CD4-positive, alpha-beta T cell treated with Interferon alpha-2 for 1 hour (primary cell): ENCODE data around the gene FNDC11.
A peak's percentile ranks its signal among the peaks of the same experiment; 100 is the strongest.

Experiments used
- DNase-seq, 2 donors: peaks; one replicate each; pipeline ENCODE4 v3.0.0-alpha.2; 2020 to 2022

Gene FNDC11

DNA sequence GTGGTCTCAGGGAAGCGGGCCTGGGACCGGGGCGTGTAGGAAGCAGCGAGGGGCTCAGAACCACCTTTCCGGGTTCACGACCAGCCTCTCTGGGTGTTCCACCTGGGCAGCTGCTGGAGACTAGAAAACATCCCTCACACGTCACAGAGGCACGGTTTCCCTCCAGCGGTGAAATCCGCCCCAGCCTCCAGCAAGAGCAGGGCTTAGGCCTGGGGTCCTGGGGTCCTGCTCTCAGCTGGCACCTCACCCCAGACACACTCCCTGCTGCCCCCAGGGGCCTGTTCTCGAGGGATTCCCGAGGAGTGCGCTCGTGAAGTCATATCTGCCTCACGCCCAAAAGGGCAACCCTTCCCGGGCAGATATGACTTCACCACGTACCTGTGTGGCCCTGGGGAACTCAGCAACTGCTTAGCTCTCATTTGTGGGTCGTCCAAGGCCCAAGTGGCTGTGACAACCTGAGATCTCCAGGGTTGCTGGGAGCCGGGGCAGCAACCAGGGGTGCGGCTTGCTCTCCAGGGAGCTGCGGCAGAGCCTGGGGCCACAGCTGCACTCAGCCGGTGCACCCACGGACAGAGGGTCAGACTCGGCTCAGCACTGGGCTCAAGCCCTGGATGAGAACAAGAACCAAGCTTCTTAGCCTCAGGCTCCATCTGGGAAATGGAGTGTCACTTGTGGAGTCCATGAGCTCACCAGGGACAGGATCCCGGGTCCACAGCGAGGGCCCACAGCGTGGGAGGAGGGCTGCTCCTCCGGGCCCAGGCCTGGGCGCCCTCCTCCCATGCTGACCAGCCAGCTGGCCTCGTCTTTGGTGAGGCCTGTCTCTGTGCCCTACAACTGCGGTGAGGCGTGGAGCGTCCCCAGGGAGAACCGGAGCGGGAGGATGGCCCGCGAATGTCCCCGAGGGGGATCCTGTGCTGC, 661 bp downstream of the FNDC11 start:
- peak in 1 of 2 donors; percentile 41 for DNase-seq

DNA sequence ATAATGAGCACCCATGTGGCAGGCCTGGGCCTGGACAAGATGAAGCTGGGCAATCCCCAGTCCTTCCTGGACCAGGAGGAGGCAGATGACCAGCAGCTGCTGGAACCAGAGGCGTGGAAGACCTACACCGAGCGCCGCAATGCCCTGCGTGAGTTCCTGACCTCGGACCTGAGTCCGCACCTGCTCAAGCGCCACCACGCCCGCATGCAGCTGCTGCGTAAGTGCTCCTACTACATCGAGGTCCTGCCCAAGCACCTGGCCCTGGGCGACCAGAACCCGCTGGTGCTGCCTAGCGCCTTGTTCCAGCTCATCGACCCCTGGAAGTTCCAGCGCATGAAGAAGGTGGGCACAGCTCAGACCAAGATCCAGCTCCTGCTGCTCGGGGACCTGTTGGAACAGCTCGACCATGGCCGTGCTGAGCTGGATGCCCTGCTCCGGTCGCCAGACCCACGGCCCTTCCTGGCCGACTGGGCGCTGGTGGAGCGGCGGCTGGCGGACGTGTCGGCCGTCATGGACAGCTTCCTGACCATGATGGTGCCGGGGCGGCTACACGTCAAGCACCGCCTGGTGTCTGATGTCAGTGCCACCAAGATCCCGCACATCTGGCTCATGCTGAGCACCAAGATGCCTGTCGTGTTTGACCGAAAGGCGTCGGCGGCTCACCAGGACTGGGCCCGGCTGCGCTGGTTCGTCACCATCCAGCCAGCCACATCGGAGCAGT, 1.9 kb downstream of the FNDC11 start:
- DNase-seq, result no peak

DNA sequence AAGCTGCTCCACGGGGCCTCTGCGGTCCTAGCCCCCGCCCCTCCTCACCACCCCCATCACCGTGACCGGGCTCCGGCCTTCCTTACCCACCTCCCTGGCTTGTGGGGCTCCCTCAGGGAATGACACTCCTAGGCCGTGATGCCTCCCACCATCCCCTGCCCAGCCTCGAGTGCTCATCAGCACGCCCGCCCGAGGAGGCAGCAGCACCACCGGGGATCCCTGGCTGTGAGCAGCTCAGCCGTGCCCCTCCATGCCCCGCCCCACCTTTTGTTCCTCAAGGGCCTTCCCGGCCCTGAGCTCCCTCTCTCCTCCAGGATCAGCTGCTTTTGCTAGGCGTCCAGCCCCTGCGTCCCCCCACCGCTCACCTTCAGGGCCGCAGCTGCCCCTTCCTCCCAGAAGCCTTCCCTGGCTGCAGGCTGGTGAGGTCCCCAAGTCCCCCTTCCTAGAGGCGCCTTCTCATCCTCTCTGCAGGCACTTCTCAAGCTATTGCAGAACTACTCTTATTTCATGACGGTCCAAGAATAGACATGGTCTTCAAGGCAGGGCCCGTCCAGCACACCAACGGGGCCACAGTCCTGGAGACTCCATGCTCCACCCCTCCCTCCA, 3.0 kb downstream of the FNDC11 start:
- no peak for DNase-seq

DNA sequence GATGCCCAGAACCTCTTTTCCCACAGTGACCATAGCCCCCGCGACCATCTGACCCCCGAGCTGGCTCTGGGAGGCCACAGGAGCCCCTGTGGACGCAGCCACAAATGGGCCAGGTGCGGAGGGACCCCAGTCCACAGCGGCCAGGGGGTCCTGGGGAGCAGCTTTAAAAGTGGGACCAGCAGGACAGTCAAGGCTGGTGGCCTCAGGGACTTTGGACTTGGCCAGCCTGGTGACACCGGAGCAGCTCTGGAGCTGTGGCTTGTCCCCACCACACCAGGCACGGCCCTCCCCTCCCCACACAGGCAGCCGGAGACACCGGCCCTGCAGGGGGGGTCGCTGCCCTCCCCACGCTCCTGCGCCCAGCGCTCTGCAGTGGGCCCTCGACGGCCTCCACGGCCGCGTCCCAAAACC, 3.5 kb downstream of the FNDC11 start:
- DNase-seq, result no peak

DNA sequence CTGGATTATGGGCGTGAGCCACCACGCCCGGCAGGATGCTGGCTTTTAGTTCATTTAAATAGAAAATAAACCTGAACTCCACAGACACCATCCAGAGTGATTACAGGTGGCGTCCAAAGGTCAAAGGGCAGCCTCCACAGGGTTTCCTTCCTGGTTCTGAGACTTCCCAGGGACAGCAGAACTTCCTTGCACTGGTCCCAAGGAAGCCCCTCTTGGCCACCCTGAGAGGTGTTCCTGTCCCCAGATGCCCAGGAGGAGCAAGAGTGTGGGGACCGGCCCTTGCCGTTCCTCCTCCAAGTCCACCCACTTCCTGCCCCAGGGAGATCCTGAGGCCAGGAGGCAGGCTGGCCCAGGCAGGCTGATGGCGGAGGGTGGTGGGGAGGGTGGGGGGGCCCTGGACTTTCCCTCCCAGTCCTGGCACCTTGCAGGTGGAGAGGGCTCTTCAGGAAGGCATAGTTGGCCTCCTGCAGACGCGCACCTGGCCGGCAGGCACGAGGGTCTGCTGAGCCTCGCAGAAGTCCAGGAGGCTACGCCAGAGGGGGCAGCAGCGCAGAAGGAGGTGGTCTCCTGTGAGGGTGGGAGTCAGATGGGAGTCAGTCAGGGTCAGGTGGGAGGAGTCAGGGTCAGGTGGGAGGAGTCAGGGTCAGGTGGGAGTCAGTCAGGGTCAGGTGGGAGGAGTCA, 5.0 kb downstream of the FNDC11 start:
- no peak for DNase-seq

DNA sequence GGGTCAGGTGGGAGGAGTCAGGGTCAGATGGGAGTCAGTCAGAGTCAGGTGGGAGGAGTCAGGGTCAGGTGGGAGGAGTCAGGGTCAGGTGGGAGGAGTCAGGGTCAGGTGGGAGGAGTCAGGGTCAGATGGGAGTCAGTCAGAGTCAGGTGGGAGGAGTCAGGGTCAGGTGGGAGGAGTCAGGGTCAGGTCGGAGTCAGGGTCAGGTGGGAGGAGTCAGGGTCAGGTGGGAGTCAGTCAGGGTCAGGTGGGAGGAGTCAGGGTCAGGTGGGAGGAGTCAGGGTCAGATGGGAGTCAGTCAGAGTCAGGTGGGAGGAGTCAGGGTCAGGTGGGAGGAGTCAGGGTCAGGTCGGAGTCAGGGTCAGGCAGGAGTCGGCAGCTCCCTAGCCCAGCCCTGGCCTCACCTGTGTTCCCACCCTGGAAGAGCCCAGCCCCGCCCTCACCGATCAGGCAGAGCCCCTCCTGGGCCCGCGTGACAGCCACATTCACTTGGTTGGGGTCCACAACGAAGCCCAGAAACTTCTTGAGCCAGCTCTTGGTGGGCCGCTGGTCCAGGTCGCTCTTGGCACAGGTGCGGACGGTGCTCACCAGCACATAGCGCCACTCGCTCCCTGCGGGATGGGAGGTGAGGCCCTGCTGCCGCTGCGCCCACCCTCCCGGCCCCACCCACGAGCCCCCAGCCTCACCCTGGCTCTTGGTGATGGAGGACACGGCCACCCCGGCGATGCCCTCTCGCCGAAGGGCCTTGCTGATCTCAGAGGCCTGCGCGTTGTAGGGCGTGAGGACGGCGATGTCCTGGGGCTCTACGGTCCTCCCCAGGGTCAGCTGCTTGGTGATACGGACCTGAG, 5.8 kb downstream of the FNDC11 start:
- DNase-seq, result peak; percentile 70 to 74

DNA sequence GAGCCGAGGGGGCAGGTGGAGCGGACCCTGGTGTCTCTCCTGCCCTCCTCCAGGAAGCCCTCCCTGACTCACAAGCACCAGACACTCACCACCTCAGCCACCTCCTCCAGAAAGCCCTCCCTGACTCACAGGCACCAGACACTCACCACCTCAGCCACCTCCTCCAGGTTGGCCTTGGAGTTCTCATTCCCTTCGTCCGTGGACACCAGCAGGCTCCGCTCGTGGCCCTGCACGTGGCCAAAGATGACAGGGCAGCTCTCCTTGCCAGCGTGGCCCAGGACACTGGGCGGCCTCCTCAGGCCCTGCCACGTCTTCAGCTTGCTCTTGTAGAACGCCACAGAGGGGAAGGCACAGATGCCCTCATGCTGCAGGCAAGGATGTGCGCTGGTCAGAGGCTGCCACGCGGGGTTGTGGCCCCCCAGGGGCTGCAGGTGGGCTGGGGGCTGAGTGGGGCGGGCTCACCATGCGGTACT, 6.4 kb downstream of the FNDC11 start:
- DNase-seq, result no peak

DNA sequence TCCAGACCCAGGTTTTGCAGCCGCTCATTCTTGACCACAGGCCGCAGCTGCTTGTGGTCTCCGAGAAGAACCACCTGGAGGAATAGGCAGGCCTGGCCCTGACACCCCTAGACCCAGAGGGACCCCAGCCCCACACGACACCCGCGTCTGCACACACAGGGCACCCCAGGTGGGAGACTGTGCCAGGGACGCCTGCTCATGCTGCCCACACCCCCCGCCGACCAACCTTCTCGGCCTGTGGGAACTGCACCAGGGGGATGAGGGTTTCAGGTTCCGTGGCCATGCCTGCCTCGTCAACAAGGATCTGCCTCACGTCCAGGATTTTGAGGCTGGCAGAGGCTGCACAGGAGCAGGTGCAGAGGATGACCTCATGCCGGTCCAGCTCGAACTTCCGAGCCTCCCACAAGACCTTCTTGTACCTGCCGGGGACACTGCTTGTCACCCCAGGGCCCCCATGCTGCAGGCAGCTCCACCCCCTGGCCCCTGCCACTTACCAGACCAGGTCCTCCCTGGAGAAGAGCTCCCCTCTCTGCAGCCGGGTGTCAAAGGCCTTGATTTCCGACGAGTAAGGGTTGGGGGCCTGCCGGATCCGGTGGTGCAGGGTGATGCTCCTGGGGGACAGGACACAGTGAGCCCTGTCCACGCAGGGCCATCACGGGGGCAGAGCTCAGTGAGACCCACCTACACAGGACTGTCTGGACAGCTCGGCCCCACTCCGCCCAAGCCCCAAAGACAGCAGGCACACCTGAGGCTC, 7.1 kb downstream of the FNDC11 start:
- DNase-seq, result no peak

DNA sequence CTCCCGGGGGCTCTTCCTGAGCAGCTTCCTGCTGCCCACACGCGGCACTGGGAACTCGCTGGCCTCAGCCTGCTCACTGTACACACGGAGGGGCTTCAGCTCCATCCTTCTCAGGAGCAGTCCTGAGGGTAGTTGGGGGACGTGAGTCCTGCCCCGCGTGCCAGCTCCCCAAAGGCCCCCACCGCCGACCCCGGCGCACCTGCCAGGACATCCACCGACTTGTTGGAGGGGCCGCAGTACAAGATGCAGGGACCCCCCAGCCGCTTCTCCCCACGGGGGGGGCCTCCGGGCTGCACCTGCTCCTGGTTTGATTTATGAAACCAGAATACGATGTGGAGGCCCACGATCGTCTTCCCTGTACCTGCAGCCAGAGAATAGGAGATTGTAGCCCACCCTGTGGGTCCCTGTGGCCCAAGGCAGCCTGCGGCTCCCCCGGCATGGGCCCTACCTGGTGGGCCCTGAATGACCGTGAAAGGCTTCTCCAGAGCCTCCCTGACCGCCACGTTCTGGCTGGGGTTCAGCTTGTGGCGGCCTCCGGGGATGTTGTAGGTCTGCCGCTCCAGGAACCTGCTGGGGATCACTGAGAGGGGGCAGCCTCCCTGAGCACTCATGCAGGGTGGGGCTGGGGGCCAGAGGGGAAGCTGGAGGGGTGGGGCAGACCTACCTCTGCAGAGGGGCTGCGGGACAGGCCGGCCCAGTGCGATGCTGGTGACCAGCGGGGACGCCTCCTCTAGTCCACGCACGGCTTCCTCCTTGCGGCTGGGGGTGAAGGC, 7.9 kb downstream of the FNDC11 start:
- DNase-seq, result no peak

DNA sequence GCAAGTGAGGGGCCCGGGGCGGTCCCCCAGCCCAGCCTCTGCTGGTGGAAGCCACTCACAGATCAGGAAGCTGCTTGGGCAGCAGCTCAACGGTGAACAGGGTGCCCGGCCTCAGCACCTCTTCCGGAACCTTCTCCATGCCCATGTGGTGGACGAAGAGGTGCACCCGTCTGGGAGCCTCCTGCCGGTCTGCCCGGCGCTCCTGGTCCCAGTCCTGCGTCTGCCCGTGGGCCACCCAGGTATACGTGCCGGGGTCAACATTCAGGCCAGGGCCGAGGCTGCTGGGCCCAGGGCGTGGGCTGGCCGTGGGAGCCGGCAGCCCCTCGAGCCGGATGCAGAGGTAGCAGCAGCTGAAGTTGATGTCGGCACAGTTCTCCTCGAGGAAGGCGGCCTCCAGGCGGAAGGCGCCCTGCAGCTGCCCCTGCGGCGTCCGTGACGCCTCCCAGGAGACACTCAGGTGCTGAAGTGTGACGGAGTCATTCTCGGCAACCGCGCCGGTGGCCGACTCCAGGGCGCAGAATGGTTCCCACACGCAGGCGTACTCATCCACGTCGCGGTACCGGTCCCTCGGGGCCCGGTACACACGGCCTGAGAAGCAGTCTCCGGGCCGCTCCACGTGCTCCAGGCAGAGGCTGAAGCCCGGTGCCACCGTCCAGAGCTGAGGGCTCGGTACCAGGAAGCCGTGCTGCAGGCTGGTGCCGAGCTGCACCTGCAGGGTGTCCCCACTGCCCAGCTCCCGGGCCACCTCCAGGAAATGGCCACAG, 8.7 kb downstream of the FNDC11 start:
- DNase-seq, result no peak

DNA sequence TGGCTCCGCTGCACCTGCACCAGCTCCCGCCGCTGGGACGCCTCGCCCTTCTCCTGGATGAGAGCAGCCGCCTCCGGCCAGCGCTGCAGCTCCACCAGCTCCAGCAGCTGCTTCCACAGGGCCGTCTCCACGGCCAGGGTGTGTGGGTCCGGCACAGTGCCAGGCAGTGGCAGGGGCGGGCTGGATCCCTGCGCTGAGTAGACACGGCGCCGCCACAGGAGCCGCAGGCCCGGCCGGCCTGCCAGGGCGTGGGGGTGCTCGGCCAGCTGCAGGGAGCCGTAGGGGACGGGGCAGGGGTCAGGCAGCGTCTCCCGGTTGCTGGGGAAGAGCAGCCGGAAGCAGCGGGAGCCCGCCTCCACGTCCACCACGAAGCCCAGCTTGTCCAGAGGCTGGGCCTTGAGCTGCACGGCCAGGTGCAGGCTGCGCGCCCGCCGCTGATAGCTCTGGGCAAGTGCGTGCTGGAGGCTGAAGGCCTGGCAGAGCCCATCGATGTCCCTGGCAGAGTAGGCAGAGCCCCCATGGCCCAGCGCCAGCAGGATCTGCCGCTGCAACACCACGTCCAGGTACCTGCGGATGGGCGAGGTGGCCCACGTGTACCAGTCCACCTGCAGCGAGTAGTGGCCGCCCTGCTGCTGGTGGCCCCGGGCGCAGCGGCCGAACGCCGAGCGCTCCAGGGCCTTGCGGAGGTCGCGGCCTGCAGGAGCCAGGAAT, 9.4 kb downstream of the FNDC11 start:
- DNase-seq, result no peak

DNA sequence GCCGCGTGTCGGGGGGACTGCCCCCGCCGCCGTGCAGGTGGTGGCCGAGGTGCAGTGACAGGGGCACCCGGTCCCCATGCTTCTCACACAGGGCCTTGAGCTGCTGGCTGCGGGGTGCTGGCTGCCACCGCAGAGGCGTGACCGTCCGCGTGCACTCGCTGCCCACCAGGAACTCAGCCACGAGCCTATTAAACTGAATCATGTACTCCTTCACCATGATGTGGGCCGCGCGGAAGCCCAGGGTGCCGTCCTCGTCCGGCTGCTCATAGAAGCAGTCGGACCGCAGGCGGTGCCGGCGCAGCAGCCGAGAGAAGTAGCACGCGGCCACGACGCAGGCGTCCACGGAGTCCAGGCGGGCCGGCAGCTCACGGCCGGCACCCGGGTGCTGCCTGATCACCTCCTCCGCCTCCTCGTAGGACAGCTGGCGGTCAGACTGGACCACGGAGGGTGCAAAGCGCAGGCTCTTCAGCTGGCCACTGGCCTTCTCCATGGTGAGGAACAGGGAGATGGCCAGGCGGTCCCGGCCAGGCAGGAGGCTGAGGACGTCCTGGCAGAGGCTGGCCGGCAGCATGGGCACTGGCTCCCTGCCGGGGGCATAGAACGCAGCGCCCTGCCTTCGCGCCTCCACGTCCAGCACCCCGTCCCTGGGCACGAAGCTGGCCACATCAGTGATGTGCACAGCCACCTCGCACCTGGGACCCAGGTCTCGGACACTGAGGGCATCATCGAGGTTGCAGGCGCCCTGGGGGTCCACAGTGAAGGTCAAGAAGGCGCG, 10.3 kb downstream of the FNDC11 start:
- no peak for DNase-seq

DNA sequence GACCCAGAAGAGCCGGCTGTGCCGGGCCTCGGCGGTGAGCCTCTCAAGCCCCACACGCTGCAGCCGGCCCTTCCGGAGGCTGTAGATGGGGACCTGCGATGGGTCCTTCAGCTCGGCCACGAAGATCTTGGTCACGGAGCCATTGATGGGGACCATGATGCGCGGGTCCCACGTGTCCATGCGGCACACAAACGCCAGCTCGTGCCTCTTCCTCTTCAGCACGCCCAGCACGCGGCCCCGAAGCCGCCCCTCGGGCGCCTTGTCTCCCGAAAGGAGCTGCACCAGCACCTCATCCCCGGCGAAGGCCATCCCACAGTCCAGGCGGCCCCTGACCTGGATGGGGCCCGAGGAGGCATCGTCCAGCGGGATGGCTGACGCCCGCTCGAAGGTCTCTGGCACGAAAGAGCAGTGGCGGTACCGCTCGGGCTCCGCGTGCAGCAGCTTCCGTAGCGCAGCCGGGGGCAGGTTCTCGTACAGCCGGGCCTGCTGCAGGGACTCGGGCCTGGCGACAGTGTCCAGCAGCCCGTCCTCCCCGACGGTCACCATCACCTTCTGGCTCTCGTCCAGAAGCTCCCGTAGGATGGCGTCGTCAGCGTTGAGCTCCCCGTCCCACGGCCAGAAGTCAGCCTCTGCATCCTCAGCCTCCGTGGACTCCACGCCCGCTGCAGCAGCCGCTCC, 11.2 kb downstream of the FNDC11 start:
- DNase-seq, result no peak

DNA sequence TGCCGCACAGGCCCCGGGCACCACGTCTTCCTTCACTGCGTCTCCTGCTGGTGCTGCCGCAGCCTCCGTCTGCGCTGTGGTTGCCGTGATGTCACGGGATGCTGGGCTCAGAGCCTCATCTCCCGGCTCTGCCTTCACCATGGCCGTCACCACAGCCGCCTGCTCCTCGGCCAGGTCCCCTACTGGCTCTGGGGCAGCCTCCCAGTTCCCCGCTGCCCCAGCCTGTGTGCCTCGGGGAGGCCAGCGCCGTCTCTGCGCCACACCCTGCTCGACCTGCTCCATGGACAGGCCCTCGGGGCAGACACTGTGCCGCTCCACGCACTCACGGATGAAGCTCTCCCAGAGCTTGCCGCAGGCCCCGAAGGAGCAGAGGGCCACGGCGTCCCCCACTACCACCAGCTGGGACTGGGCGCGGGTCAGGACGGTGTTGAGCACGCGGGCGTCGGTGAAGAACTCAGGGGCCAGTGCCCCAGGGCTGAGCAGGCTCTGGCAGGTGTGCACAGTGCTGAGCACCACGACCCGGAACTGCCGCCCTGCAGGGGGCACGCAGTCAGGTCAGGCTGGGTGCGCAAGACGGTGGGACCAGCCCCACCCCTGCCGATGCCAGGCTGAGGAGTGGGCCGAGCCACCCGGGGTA, 11.9 kb downstream of the FNDC11 start:
- no peak for DNase-seq

DNA sequence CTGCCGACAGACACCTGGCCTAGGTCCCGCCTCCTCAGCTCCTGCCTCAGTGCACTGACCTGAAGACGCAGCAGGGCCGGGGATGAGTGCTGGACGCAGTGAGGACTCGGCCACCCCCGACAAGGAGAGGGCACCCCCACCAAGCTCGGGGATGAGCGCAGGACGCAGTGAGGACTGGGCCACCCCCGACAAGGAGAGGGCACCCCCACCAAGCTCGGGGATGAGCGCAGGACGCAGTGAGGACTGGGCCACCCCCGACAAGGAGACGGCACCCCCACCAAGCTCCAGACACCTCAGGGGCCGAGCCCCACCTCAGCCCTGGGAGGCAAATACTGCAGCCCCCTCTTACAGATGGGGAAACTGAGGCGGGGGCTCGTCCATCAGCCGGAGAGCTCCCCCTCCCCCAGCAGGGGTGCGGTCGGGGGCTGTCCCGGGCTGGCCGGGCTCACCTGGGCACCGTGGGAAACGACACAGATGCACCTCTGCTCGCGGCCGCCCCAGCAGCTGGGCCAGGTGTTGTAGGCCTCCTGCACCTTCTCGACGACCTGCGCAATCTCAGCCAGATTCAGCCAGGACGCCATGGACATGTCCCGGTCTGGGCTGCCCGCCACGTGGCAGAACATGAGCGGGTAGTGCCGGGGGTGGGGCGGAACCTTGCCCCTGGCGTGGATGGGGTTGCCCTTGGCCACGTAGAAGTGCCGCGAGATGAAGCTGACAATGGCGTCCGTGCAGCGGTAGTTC, 12.6 kb downstream of the FNDC11 start:
- DNase-seq, result no peak

DNA sequence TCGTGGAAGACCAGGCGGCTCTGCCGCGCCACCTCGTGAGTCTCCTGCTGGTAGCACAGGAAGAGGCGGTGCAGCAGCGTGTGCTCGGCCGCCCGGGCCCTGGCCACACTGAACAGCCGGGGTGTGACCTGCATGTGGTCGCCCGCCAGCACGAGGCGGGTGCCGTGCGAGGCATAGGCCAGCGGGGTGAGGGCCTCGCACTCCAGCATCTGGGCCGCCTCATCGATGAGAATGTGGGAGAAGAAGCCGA, 13.1 kb downstream of the FNDC11 start:
- peak in 1 of 2 donors; percentile 36 for DNase-seq
